ENCODE measurements around the gene CRISPLD2. TPM values are rescaled to one million over a fixed set of nuclear protein-coding genes. Genes with fewer than 3 reads are reported as not detected.

The CRISPLD2 gene
- total RNA-seq, 1 experiment from 2014 or later: 0.28 TPM

DNA sequence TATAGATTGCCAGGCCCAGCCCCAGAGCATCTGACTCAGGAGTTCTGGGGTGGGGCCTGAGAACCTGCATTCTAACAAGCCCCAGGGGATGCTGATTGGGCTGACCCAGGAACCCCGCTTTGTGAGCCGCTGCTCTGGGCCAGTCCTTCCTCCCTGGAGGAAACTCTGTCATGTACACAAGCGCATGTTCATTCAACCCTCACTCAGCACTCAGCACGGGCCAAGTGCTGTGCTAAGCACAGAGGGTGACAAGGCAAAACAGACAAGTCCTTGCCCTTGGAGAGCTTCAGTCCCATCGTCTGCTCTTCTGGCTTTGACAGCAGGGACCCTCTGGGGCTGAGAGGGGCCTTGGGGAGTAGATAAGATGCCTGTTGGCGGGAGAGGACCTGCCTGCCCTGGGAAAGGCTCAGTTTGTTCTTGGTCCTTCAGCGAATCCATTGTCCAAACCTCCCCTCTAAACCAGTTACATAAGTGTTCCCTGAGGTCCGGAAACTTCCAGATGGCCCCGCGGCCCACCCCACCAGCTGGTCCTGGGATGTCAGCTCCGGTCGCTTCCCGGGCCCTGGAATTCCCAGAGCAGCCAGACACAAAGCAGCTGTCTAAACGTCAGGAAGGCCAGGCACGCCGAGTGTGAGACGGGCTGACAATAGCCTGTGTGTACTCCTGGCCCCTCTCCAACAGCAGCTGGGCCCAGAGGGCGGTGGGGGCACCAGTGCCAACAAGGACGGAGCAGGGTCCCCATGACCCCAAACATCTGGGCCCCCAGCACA lies 102.8 kb downstream of the CRISPLD2 start:
- ChIA-PET CTCF (interaction anchor here (0.6 to 1.2 kb wide), 4 partner anchors 9 to 42 kb away, joined by 3 to 4 read pairs (median 3); no protein-coding TSS in a partner anchor), POLR2A (interaction anchor here (0.6 kb wide), 1 partner anchor 114 kb away, joined by 3 read pairs; no protein-coding TSS in a partner anchor)
- H3K4me3 Mint-ChIP-seq (ENCODE audit: unreplicated experiment): no peak overlapping the region
- H3K27ac Mint-ChIP-seq (ENCODE audit: low read depth, unreplicated experiment): no peak overlapping the region
- BruUV-seq (replicated peaks): no TSS peak
- H3K27me3 Mint-ChIP-seq (ENCODE audit: insufficient read depth, unreplicated experiment): peaks cover 16% of the 10 kb centered on the region
- TF ChIP-seq, protein P1, sequence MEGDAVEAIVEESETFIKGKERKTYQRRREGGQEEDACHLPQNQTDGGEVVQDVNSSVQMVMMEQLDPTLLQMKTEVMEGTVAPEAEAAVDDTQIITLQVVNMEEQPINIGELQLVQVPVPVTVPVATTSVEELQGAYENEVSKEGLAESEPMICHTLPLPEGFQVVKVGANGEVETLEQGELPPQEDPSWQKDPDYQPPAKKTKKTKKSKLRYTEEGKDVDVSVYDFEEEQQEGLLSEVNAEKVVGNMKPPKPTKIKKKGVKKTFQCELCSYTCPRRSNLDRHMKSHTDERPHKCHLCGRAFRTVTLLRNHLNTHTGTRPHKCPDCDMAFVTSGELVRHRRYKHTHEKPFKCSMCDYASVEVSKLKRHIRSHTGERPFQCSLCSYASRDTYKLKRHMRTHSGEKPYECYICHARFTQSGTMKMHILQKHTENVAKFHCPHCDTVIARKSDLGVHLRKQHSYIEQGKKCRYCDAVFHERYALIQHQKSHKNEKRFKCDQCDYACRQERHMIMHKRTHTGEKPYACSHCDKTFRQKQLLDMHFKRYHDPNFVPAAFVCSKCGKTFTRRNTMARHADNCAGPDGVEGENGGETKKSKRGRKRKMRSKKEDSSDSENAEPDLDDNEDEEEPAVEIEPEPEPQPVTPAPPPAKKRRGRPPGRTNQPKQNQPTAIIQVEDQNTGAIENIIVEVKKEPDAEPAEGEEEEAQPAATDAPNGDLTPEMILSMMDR (IDR thresholded peaks at IDR 0.05; ENCODE audit: unreplicated experiment): no peak
- intact Hi-C loops (cut with micrococcal nuclease): no loop called here
- no peaks in the 10 kb centered on the region for H3K4me1 Mint-ChIP-seq (ENCODE audit: insufficient read depth, unreplicated experiment)
- DNase-seq (ENCODE audit: unreplicated experiment): no peak
- H3K9me3 Mint-ChIP-seq (ENCODE audit: unreplicated experiment): no peaks in the 10 kb centered on the region
- H3K36me3 Mint-ChIP-seq (ENCODE audit: insufficient read depth, unreplicated experiment): no peaks in the 10 kb centered on the region

DNA sequence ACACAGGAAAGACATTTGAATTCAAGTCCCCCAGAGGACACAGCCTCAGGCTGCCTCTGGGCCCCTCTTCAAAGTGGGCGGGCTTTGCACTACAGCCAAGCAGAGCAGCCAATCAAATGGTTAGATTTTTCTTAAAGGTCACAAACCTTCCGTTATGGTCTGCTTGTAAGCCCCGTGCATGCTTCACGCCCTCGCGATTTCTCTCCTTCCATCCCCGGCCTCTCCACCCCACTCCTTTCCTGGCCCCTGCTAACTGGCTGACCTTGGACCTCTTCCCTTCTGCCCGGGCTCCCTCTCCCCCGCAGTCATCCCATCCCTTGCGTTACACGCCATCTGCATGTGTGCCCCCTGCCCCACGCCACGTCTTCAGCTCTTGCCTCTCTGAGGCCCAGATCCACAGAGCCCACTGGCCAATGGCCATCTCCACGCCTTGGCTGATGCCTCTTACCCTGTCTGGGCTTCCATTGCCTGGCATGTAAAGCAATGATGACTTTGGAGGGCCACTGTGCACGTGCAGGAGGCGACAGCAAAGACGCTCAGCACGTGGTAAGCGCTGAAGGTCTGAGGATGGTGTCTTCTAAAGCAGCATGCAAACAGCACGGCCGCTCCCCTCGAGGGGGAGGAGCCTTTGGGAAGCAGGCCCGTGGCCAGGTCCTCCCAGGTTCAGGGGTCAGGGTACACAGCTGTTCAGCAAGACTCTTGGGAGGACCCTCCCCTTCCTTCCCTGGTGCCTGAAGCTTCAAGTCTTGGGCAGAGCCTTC lies 104.7 kb downstream of the CRISPLD2 start:
- BruUV-seq (replicated peaks): no TSS peak
- H3K9me3 Mint-ChIP-seq (ENCODE audit: unreplicated experiment): no peaks in the 10 kb centered on the region
- intact Hi-C loops (cut with micrococcal nuclease): loop anchor here (1.0 kb wide), 3 partner anchors 28 to 162 kb away; no protein-coding TSS in a partner anchor
- H3K27me3 Mint-ChIP-seq (ENCODE audit: insufficient read depth, unreplicated experiment): no peaks in the 10 kb centered on the region
- no peak overlapping the region for H3K27ac Mint-ChIP-seq (ENCODE audit: low read depth, unreplicated experiment)
- no peak overlapping the region for H3K4me3 Mint-ChIP-seq (ENCODE audit: unreplicated experiment)
- DNase-seq (ENCODE audit: unreplicated experiment): no peak
- ChIA-PET CTCF (interaction anchor here (0.7 to 6.6 kb wide), 23 partner anchors 8 to 759 kb away, joined by 3 to 82 read pairs (median 4); no protein-coding TSS in a partner anchor), POLR2A (no interaction called here)
- TF ChIP-seq, protein P1 (IDR thresholded peaks at IDR 0.05; ENCODE audit: unreplicated experiment): no peak
- H3K36me3 Mint-ChIP-seq (ENCODE audit: insufficient read depth, unreplicated experiment): no peaks in the 10 kb centered on the region
- peaks cover 3% of the 10 kb centered on the region for H3K4me1 Mint-ChIP-seq (ENCODE audit: insufficient read depth, unreplicated experiment)

DNA sequence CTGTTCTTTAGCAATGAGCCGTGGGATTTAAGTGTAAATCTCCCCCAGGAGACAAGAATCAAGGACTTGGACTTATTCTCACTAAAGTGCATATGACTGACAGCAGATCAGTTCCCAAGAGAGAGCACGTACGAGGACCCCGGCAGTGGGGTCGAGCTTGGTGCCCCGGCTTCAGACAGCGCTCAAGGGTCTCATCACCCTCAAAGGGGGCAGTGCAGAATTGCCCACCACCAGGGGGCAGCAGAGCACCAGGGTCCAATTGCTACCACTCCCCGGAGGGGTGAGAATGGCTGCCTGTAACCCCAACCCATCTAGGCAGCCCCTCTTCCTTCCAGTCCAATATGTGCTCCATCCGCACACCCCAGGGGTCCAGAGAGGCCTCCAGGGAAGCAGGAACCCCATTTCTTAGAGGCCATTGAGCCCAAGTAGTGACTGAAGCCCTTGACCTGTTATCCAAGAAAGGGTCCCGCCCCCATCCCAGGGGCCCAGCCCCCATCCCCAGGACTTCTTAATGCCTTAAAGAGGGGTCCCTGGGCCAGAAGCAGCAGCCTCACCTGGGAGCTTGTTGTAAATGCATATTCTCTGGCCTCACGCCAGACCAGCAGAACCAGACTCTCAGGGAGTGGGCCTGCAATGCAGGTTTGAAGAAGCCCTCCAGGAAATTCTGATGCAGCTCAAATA lies 105.4 kb downstream of the CRISPLD2 start:
- peak; percentile 59 for DNase-seq (ENCODE audit: unreplicated experiment)
- POLR2A ChIA-PET: no interaction called here
- no TSS peak for BruUV-seq (replicated peaks)
- no peaks in the 10 kb centered on the region for H3K36me3 Mint-ChIP-seq (ENCODE audit: insufficient read depth, unreplicated experiment)
- intact Hi-C loops (cut with micrococcal nuclease): loop anchor here (1.0 kb wide), 3 partner anchors 27 to 161 kb away; no protein-coding TSS in a partner anchor
- CTCF ChIA-PET: interaction anchor here (0.6 to 6.6 kb wide), 29 partner anchors 9 to 760 kb away, joined by 3 to 82 read pairs (median 4); no protein-coding TSS in a partner anchor
- no peaks in the 10 kb centered on the region for H3K27me3 Mint-ChIP-seq (ENCODE audit: insufficient read depth, unreplicated experiment)
- peaks cover 6% of the 10 kb centered on the region for H3K4me1 Mint-ChIP-seq (ENCODE audit: insufficient read depth, unreplicated experiment)
- H3K4me3 Mint-ChIP-seq (ENCODE audit: unreplicated experiment): no peak overlapping the region
- H3K27ac Mint-ChIP-seq (ENCODE audit: low read depth, unreplicated experiment): no peak overlapping the region
- TF ChIP-seq, protein P1 (IDR thresholded peaks at IDR 0.05; ENCODE audit: unreplicated experiment): peak; percentile 91
- H3K9me3 Mint-ChIP-seq (ENCODE audit: unreplicated experiment): no peaks in the 10 kb centered on the region

Data from MCF 10A (cell line).